SJCRH30 (cell line): ENCODE measurements around the gene IL21. TPM values are rescaled to one million over a fixed set of nuclear protein-coding genes. Genes with fewer than 3 reads are reported as not detected.

ENCODE experiments used
- DNase-seq, 2 experiments: peaks; one replicate each; pipeline ENCODE4 v3.0.0-alpha.2; 2015 to 2020
- H3K27ac ChIP-seq: fragments of 250-450 bp; sonication (Bioruptor Pico); 2 replicates; pipeline ENCODE4 v1.5.1; 2020; ENCODE audit warnings: mild to moderate bottlenecking, moderate library complexity
- H3K27me3 ChIP-seq: fragments of 250-450 bp; sonication (Bioruptor Pico); 2 replicates; pipeline ENCODE4 v1.5.1; 2020; ENCODE audit warnings: mild to moderate bottlenecking, moderate library complexity
- H3K36me3 ChIP-seq: fragments of 250-450 bp; sonication (Bioruptor Pico); 2 replicates; pipeline ENCODE4 v1.5.1; 2020; ENCODE audit warnings: mild to moderate bottlenecking, moderate library complexity
- H3K4me1 ChIP-seq: fragments of 250-450 bp; sonication (Bioruptor Pico); 2 replicates; pipeline ENCODE4 v1.5.1; 2020; ENCODE audit warnings: mild to moderate bottlenecking, moderate library complexity
- H3K4me3 ChIP-seq: fragments of 250-450 bp; sonication (Bioruptor Pico); 2 replicates; pipeline ENCODE4 v1.5.1; 2020; ENCODE audit warnings: mild to moderate bottlenecking, moderate library complexity
- H3K9me3 ChIP-seq: fragments of 250-450 bp; sonication (Bioruptor Pico); replicated peaks from 2 replicates; pipeline ENCODE4 v1.5.1; 2020; ENCODE audit warnings: mild to moderate bottlenecking, moderate library complexity
- total RNA-seq: library from RNA; depleted of rRNA; stranded (reverse); fragments of >200 nt; shearing (Covaris generic); gene quantifications from 2 replicates; pipeline ENCODE4 v1.2.3, GENCODE V29; 2014

The IL21 gene
- total RNA-seq, 1 experiment from 2014 or later, result not detected

DNA sequence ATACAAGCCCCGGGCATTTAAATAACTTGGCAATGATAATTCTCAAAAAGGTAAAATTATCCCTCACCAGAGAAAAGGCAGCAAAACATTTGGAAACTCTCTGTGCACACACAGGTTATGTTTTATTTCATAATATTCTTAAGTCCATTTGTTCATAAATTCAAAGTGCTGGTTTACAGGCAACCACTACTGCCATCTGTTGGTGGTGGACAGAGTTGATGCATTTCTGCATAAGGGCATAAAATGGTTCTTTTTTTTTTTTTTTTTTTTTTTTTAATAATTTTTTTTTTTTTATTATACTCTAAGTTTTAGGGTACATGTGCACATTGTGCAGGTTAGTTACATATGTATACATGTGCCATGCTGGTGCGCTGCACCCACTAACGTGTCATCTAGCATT is 31.5 kb upstream of the IL21 start:
- no peak overlapping the region for H3K4me3 ChIP-seq
- no peak overlapping the region for H3K27ac ChIP-seq
- no peaks in the 10 kb centered on the region for H3K9me3 ChIP-seq
- no peaks in the 10 kb centered on the region for H3K27me3 ChIP-seq
- H3K4me1 ChIP-seq, result no peaks in the 10 kb centered on the region
- H3K36me3 ChIP-seq, result no peaks in the 10 kb centered on the region
- peak; percentile 32 to 47 for DNase-seq

DNA sequence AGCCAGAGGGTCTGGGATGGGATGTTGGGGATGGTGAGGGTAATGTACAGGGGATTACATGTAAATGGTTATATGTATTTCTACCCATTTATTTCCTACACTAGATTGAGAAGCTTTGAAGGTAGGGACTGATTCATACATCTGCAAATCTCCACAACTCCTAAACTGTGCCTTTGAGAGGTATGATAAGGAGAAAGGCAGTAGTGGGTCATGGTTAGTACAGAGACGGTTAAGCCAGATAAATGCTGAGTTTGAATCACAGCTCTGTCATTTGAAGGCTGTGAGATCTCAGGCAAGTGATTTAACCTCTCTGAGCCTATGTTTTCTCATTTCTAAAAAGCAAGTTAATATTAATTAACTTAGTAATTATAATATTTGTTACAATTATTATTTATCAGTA is 29.3 kb upstream of the IL21 start:
- Histone ChIP-seq H3K27me3 (no peaks in the 10 kb centered on the region), H3K36me3 (no peaks in the 10 kb centered on the region), H3K9me3 (no peaks in the 10 kb centered on the region), H3K4me1 (no peaks in the 10 kb centered on the region), H3K4me3 (no peak overlapping the region), H3K27ac (no peak overlapping the region)
- no peak for DNase-seq

DNA sequence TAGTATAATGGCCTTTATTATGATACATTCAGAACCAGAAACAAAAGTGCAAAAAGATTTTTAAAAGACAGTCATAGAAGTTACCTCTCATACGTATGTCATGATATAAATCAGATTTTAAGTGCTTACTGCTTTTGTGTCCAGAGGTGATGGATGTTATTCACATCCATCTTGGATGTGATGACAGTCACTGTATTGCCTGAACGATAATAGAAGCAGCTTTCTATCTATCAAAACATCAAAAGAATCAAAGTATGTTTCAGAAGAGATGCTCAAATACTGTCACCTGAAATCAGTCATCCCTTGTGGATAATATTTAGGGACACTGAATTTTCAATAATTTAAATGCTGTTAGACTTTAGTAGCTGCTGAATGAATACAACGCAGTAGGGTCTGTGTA is 26.8 kb upstream of the IL21 start:
- DNase-seq, result no peak
- Histone ChIP-seq H3K4me1 (no peaks in the 10 kb centered on the region), H3K9me3 (no peaks in the 10 kb centered on the region), H3K27ac (no peak overlapping the region), H3K4me3 (no peak overlapping the region), H3K27me3 (no peaks in the 10 kb centered on the region), H3K36me3 (no peaks in the 10 kb centered on the region)

DNA sequence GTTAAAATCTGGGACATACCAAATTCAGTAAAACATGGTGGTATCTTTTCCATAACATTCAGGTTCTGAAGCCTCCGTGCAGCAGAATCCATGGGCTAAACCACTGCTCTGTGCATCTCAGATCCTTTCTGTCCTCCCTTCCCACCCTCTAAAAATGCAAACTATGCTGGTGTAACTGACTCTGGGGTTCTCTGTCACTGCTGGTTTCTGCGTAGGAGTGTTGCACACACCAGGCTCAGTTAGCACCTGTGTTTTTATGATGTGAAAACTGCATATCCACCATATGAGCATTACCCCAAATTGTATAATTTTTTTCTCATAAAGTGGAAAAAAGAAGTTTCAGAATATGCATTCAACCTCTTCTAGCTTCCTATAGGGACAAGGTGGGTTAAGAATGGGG is 22.4 kb upstream of the IL21 start:
- no peaks in the 10 kb centered on the region for H3K9me3 ChIP-seq
- H3K36me3 ChIP-seq, result no peaks in the 10 kb centered on the region

DNA sequence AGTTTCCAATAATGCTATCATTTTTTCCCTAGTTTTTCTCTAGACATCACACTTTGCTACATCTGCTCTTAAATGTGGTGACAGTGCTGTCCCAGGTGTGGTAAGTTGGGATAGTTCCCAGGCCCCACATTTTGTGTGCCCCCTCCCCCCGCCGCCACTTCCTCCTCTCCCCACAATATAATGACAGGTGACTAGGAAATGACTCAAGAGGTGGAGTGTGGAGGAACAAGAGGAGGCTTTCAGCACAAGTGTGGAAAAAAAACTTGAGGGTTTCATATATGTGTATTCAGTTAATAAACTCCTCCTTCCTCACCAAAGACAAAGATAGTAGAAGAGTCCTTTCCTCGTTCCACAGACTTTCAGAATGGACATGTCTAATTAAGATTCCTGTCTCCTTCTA is 18.3 kb upstream of the IL21 start:
- H3K27ac ChIP-seq, result no peak overlapping the region
- no peak overlapping the region for H3K4me3 ChIP-seq
- 0 out of 2 replicates have a peak, but pooled peaks cover 2% of the 10 kb centered on the region for H3K9me3 ChIP-seq
- peaks cover 5% of the 10 kb centered on the region; the same call in 1 of the 2 replicates for H3K4me1 ChIP-seq
- H3K36me3 ChIP-seq, result no peaks in the 10 kb centered on the region
- no peak for DNase-seq
- H3K27me3 ChIP-seq, result no peaks in the 10 kb centered on the region

More for the DNA sequence above, 22.4 kb upstream of the IL21 start:
- Histone ChIP-seq H3K27me3 (no peaks in the 10 kb centered on the region), H3K27ac (no peak overlapping the region), H3K4me3 (no peak overlapping the region), H3K4me1 (peaks cover 5% of the 10 kb centered on the region; the same call in 1 of the 2 replicates)
- no peak for DNase-seq

DNA sequence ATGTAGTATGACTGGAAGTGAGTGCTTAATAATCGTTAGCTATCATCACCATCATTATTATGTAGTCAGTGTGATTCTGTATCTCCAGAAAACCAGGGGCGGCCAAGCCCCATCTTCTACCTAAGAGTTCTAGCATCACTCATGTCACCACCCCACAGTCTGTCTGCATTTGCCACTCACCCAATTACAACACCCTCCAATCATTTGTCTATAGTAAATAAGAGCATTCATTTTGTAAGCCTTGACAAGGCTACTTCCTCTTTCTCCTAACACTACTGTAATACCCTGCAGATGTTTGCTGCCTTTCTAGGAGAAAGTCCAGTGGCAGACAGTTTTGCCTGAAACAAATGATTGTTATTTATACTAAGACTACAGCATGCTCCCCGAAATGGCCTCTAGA is 15.8 kb upstream of the IL21 start:
- H3K4me1 ChIP-seq, result peaks cover 5% of the 10 kb centered on the region; the same call in 1 of the 2 replicates
- no peaks in the 10 kb centered on the region for H3K36me3 ChIP-seq
- DNase-seq, result no peak
- no peaks in the 10 kb centered on the region for H3K27me3 ChIP-seq
- 0 out of 2 replicates have a peak, but pooled peaks cover 2% of the 10 kb centered on the region for H3K9me3 ChIP-seq
- no peak overlapping the region for H3K27ac ChIP-seq
- no peak overlapping the region for H3K4me3 ChIP-seq

DNA sequence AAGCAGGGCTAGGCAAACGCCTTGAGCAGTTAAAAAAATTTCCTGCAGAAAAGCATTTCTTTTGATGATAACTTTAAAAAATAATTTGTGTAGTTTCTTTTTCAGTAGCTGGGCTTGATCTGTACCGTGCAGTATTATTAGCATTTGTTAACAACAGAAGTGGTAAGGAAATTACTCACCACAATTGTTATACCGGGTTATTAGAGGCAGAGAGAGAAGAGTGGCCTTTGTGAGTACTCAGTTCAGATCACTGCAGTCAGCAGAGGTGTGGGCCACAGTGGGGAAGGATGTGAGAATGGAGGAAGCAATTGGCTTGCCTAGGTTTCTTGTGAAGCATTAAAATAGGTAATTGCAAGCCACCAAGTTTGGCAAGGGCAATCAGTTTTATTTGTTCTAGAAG is 14.3 kb upstream of the IL21 start:
- H3K36me3 ChIP-seq, result no peaks in the 10 kb centered on the region
- H3K27me3 ChIP-seq, result no peaks in the 10 kb centered on the region
- H3K4me1 ChIP-seq, result peaks cover 5% of the 10 kb centered on the region; the same call in 1 of the 2 replicates
- no peak for DNase-seq
- H3K4me3 ChIP-seq, result no peak overlapping the region
- 0 out of 2 replicates have a peak, but pooled peaks cover 2% of the 10 kb centered on the region for H3K9me3 ChIP-seq
- no peak overlapping the region for H3K27ac ChIP-seq

DNA sequence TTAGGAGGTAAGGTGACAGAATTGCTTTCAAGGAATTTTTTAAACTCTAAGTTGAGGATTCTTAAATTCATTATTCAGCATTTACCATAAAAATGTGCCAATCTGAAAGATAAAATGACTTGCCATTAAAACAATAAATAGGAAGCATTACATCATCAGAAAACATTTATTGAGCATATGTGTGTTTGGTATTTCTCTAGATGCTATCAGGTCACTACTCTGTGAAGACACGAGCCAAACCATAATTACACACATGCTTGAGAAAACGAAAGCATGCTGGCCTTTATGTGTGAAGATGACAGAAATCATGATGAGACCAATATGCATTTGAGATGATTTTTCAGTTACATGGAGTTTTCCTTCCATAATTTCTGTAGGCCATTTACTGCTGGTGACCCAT is 12.3 kb upstream of the IL21 start:
- H3K36me3 ChIP-seq, result no peaks in the 10 kb centered on the region
- H3K4me3 ChIP-seq, result no peak overlapping the region
- no peak overlapping the region for H3K27ac ChIP-seq
- H3K27me3 ChIP-seq, result peaks cover 3% of the 10 kb centered on the region
- DNase-seq, result no peak
- H3K4me1 ChIP-seq, result no peaks in the 10 kb centered on the region
- H3K9me3 ChIP-seq, result 0 out of 2 replicates have a peak, but pooled peaks cover 2% of the 10 kb centered on the region

DNA sequence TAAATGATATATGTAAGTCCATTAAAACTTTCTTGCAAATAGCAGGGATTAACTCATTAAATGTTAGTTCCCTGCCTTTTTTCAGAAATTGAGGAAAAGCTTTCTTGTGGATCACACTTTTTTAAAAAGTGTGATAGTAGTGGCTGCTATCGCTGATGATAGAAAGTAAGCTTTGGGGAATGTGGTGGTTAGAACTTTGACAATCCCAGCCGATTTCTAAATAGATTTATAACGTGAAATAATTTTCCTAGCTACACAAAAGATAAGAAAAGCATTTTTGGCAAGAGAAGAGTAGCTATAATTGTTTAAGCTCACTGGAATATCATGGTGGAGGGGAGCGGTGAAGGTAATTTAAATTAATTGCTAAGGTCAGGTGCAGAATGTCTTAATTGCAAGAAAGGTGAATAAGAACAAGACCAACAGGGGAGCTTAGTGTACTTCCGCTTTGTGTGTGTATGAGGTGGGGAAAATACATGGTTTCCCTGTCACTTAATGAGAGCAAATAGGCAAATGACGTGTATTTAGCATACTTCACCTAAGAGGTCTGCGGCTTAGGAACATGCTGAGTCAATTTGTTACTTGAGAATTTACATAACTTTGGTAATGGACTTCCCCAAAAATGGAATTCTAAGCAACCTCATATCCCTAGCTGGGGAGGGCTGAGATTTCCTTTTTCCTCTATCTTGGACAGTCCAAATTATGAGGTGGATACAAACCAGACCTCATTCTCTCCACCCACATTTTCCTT is 11.7 kb upstream of the IL21 start:
- no peaks in the 10 kb centered on the region for H3K4me1 ChIP-seq
- DNase-seq, result no peak
- H3K27me3 ChIP-seq, result peaks cover 3% of the 10 kb centered on the region
- no peak overlapping the region for H3K27ac ChIP-seq
- no peak overlapping the region for H3K4me3 ChIP-seq
- H3K36me3 ChIP-seq, result no peaks in the 10 kb centered on the region
- H3K9me3 ChIP-seq, result 0 out of 2 replicates have a peak, but pooled peaks cover 2% of the 10 kb centered on the region

DNA sequence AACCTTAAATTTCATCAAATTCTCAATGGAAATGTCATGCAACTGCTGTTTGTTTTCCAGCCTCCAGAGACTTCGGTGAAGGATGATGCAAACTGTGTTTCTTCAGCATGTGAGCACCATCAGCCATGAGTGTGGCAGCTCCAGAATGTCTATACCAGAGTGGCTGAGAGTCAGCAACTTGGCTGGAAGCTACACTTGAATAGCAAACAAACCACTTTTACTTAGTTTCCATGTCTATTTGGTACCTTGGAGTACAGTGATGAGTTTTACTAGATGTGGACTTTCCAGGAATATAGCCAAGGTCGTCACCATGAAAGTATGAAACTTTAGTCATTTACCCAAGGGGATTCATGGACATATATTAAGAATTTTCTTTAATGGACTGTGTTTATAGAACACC is 4.3 kb upstream of the IL21 start:
- Histone ChIP-seq H3K9me3 (no peaks in the 10 kb centered on the region), H3K4me3 (no peak overlapping the region), H3K4me1 (no peaks in the 10 kb centered on the region), H3K36me3 (no peaks in the 10 kb centered on the region), H3K27ac (no peak overlapping the region), H3K27me3 (peaks cover 3% of the 10 kb centered on the region)
- no peak for DNase-seq

DNA sequence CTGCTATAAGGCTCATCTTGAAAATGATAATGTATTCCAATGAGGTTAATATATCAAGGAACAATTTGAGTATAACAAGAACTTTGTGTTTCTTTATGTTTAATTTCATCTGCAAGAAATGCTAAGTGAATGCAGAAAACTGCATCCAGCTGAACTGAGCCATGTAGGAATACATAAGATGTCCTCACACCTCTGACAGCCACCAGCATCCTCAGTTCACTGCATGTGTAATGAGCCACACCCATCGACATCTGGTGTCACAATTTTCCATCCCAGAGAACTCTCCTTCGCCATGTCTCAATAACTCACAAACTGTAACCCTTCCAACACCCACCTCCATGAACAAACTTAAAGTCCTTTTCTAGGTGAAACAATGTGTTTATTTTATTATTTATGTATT is 3.3 kb upstream of the IL21 start:
- Histone ChIP-seq H3K36me3 (no peaks in the 10 kb centered on the region), H3K27me3 (peaks cover 3% of the 10 kb centered on the region), H3K9me3 (no peaks in the 10 kb centered on the region), H3K4me3 (no peak overlapping the region), H3K4me1 (no peaks in the 10 kb centered on the region), H3K27ac (no peak overlapping the region)
- DNase-seq, result no peak

DNA sequence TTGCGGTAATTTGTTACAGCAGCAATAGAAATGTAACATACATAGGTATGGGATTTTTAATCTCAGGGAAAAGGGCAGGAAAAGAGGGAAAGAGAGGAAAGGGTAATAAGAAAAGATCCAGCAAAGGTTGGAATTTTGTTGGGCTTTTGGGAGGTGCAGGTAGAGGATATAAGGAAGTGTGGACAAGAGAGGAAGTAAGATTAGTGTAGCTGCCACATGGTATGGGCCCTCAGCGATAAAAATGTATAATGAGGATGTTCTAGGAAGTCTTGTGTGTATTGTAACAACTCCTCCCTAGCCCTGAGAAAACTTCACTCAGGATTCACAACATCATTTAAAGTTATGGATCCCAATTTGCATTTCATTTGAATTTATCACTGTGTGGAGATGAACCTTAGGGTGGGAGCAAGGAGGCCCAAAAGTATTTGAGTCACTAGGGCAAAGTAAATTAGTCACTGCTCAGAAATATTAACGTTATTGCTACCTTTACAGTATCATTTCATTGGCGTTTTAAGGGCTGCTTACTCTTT is 2.8 kb upstream of the IL21 start:
- no peaks in the 10 kb centered on the region for H3K9me3 ChIP-seq
- H3K36me3 ChIP-seq, result no peaks in the 10 kb centered on the region
- no peak overlapping the region for H3K27ac ChIP-seq
- no peak overlapping the region for H3K4me3 ChIP-seq
- DNase-seq, result no peak
- peaks cover 3% of the 10 kb centered on the region for H3K27me3 ChIP-seq
- H3K4me1 ChIP-seq, result no peaks in the 10 kb centered on the region

DNA sequence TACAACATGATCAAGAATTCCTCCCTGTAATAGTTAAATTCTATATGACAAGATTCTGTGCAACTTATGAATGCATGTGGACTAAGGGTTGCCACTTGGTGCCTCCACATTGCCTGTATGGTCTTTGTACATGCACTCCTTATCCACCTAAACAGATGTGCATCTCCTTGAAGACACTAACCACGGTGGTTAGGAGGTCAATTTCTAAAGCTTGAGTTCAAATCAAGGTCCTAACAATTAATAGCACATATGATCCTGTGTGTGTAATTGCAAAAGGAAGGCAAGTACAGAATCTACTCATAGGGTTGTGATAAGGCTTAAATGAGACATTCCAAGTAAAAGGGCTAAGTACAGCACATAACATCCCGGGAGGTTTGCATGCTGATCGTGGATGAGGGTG is 1.5 kb upstream of the IL21 start:
- no peak overlapping the region for H3K4me3 ChIP-seq

DNA sequence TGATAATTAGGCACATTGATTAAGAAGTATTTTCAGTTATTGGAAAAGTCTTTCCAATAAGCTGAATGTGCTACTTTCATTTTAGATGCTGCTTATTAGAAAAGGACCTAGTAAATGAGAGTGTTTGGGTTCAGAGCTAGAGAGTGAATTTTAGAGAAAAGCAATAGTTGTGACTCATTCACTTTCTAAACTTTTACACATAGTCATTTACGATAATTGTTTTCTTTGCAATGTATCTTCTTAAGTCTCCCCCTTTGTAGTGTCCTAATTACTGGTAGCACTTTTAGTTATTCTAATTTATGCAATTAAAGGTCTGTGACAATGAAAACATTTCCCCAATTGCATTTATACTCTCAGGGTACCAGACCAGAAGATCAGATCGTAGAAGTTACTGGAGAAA is 1.3 kb downstream of the IL21 start:
- H3K36me3 ChIP-seq, result no peaks in the 10 kb centered on the region
- no peak overlapping the region for H3K27ac ChIP-seq
- no peak overlapping the region for H3K4me3 ChIP-seq
- H3K4me1 ChIP-seq, result no peaks in the 10 kb centered on the region
- no peaks in the 10 kb centered on the region for H3K9me3 ChIP-seq
- no peak for DNase-seq
- H3K27me3 ChIP-seq, result peaks cover 9% of the 10 kb centered on the region; the same call in 1 of the 2 replicates

More for the DNA sequence above, 1.5 kb upstream of the IL21 start:
- no peaks in the 10 kb centered on the region for H3K4me1 ChIP-seq
- peaks cover 5% of the 10 kb centered on the region; the same call in 1 of the 2 replicates for H3K27me3 ChIP-seq
- H3K27ac ChIP-seq, result no peak overlapping the region
- no peak for DNase-seq
- no peaks in the 10 kb centered on the region for H3K36me3 ChIP-seq
- no peaks in the 10 kb centered on the region for H3K9me3 ChIP-seq

DNA sequence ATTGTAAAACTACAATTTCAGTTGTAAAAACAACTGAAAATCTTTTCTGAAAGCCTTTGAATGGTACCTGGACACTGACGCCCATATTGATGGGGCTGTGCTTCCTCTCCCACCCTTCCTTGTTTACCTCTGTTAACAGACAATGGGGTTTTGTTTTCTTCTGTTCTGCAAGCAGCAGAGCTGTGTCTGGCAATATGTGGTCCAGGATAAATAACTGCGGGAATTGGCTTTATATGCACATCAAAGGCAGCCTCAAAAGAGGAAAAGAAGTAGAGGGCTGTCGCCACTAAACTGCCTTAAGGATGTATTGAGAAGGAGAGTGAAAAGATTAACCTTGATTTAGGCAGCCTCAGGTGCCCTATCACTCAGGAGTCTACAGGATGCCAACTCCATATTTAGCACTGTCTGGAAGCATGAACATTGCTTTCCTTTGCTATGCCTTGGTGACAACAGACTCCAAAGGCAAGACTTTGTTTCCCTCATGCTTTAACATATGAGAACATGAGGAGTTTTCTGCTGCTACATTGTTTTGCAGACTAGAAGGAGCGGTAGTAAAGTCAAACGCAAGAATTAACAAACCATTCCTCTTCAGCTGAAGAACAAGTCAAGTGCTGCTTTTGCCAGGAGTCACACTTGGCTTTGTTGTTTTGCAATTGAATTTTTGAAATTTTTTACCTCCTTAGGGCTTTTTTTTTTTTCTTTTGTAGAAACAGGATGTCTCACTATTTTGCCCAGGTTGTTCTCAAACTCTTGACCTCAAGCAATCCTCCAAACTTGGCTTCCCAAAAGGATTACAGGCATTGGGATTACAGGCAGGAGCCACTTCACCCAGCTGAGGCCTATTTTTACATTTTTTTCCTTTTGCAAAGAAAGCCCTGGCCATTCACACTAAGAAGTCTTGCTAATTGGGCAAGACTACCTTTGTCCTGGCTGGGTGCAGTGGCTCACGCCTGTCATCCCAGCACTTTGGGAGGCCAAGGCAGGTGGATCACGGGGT is 3.0 kb downstream of the IL21 start:
- H3K4me1 ChIP-seq, result no peaks in the 10 kb centered on the region
- H3K9me3 ChIP-seq, result no peaks in the 10 kb centered on the region
- H3K27me3 ChIP-seq, result peaks cover 9% of the 10 kb centered on the region; the same call in 1 of the 2 replicates
- no peak for DNase-seq
- H3K27ac ChIP-seq, result no peak overlapping the region
- H3K4me3 ChIP-seq, result no peak overlapping the region
- H3K36me3 ChIP-seq, result no peaks in the 10 kb centered on the region
